Nephron (organoid): ENCODE results near the gene KMT5B.

Experiments used
- H3K27ac Mint-ChIP-seq, 3 experiments: 2 replicates each; pipeline ENCODE4 v1.8.0; 2020; ENCODE audit warnings: mixed read lengths in 3 of 3, mild to moderate bottlenecking in 2 of 3, moderate library complexity in 1 of 3
- H3K27me3 Mint-ChIP-seq: 2 replicates; pipeline ENCODE4 v1.8.0; 2021; ENCODE audit warnings: low read depth, mild to moderate bottlenecking, moderate library complexity, mixed read lengths
- H3K36me3 Mint-ChIP-seq: 2 replicates; pipeline ENCODE4 v1.8.0; 2020; ENCODE audit warnings: low read depth, mixed read lengths
- H3K4me1 Mint-ChIP-seq: 2 replicates; pipeline ENCODE4 v1.8.0; 2020; ENCODE audit warnings: mixed read lengths
- H3K4me3 Mint-ChIP-seq, 3 experiments: 2 replicates each; pipeline ENCODE4 v1.8.0; 2020; ENCODE audit warnings: mild to moderate bottlenecking in 3 of 3, mixed read lengths in 3 of 3, moderate library complexity in 2 of 3
- H3K9me3 Mint-ChIP-seq: 2 replicates; pipeline ENCODE4 v1.8.0; 2020; ENCODE audit warnings: mixed read lengths
- CTCF ChIP-seq, 3 experiments: fragments of 200-600 bp; sonication (generic); IDR thresholded peaks; one replicate each; pipeline ENCODE4 v1.5.0; 2021; ENCODE audit warnings: antibody characterized with exemption in 3 of 3; ENCODE audit not compliant: unreplicated experiment in 3 of 3

KMT5B gene

GRCh38 chr11:68113986-68114385 lies 99.1 kb downstream of the KMT5B start:
- Mint-ChIP-seq H3K27ac (peak overlapping the region in 2 of 3 experiments; percentile 42 to 48), H3K4me1 (peaks cover 27% of the 10 kb centered on the region), H3K9me3 (no peaks in the 10 kb centered on the region), H3K4me3 (no peak overlapping the region), H3K27me3 (no peaks in the 10 kb centered on the region), H3K36me3 (peaks cover 4% of the 10 kb centered on the region)
- peak in 1 of 3 experiments; percentile 12 for TF ChIP-seq CTCF (IDR thresholded peaks at IDR 0.05; ENCODE audit: unreplicated experiment in 3 of 3)

DNA sequence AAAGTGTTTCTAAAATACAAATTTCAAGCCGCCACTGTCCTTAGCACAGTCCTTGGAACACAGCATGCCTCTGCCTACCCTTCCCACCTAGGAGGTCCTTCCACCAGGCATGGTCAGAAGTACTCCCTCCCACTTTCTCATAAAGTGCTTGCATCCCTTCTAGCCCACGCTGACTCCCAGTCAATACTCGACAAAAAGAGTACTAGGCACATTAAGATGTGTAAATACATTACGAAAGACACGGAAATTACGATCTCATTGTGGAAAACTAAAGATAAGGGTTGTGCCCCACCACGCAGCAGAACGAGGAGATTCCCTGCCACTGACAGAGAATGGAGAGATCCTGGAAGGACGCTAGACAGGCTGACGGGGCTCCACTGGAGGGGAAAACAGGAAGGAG lies 105.4 kb downstream of the KMT5B start:
- H3K27me3 Mint-ChIP-seq = no peaks in the 10 kb centered on the region
- no peaks in the 10 kb centered on the region for H3K9me3 Mint-ChIP-seq
- no peak overlapping the region for H3K4me3 Mint-ChIP-seq
- peak overlapping the region; percentile 10 to 79 (median 44) for H3K27ac Mint-ChIP-seq
- H3K36me3 Mint-ChIP-seq = peaks cover 18% of the 10 kb centered on the region
- TF ChIP-seq CTCF (IDR thresholded peaks at IDR 0.05; ENCODE audit: unreplicated experiment in 3 of 3) = no peak
- H3K4me1 Mint-ChIP-seq = peaks cover 5% of the 10 kb centered on the region

- Mint-ChIP-seq H3K27ac (peak overlapping the region; percentile 44 to 72 (median 63)), H3K4me1 (peaks cover 5% of the 10 kb centered on the region), H3K36me3 (peaks cover 23% of the 10 kb centered on the region), H3K4me3 (no peak overlapping the region), H3K9me3 (no peaks in the 10 kb centered on the region), H3K27me3 (no peaks in the 10 kb centered on the region)
- TF ChIP-seq CTCF (IDR thresholded peaks at IDR 0.05; ENCODE audit: unreplicated experiment in 3 of 3) = no peak
Observed at GRCh38 chr11:68106165-68106940, 106.7 kb downstream of the KMT5B start.
